Liver (tissue), 9 donors: ENCODE results near the gene TRAFD1. TPM values are rescaled to one million over a fixed set of nuclear protein-coding genes. Genes with fewer than 3 reads are reported as not detected.

ENCODE experiments used
- DNase-seq: peaks from one replicate; pipeline ENCODE4 v3.0.0-alpha.2; 2017; ENCODE audit warnings: low spot score
- H3K27ac ChIP-seq, 2 donors: one replicate each; pipeline ENCODE4 v1.7.0; 2013; ENCODE audit warnings: inconsistent platforms in 2 of 2, low read length in 2 of 2, control low read depth in 1 of 2, low read depth in 1 of 2, mild to moderate bottlenecking in 1 of 2
- H3K27me3 ChIP-seq, 4 donors: one replicate each; pipeline versions ENCODE4 v1.6.1 to v1.7.0; 2013; ENCODE audit warnings: low read length in 3 of 4, inconsistent platforms in 1 of 4, mild to moderate bottlenecking in 1 of 4, moderate library complexity in 1 of 4; ENCODE audit not compliant: control insufficient read depth in 4 of 4, insufficient read depth in 4 of 4
- H3K36me3 ChIP-seq, 4 donors: one replicate each; pipeline versions ENCODE4 v1.6.1 to v1.7.0; 2013; ENCODE audit warnings: low read length in 3 of 4, mild to moderate bottlenecking in 3 of 4, low read depth in 1 of 4, moderate library complexity in 1 of 4; ENCODE audit not compliant: control insufficient read depth in 4 of 4, insufficient read depth in 3 of 4
- H3K4me1 ChIP-seq, 4 donors: one replicate each; pipeline versions ENCODE4 v1.6.1 to v1.7.0; 2013; ENCODE audit warnings: low read length in 3 of 4, mild to moderate bottlenecking in 3 of 4, moderate library complexity in 1 of 4; ENCODE audit not compliant: control insufficient read depth in 4 of 4, insufficient read depth in 4 of 4
- H3K4me3 ChIP-seq, 3 donors: one replicate each; pipeline versions ENCODE4 v1.6.1 to v1.7.0; 2013; ENCODE audit warnings: low read length in 3 of 3, control low read depth in 1 of 3, low read depth in 1 of 3, mild to moderate bottlenecking in 1 of 3
- H3K9ac ChIP-seq, 2 donors: one replicate each; pipeline ENCODE4 v1.7.0; 2013; ENCODE audit warnings: low read length in 2 of 2, mild to moderate bottlenecking in 2 of 2, moderate library complexity in 2 of 2, control low read depth in 1 of 2, low read depth in 1 of 2
- H3K9me3 ChIP-seq, 4 donors: one replicate each; pipeline versions ENCODE4 v1.6.1 to v1.7.0; 2013; ENCODE audit warnings: low read length in 3 of 4; ENCODE audit not compliant: control insufficient read depth in 4 of 4
- EGR1 ChIP-seq, 2 donors: IDR thresholded peaks; 2 replicates each; pipeline ENCODE4 v1.6.1; 2016 to 2018; ENCODE audit warnings: antibody characterized with exemption in 2 of 2, low read depth in 2 of 2
- FOXA1 ChIP-seq: IDR thresholded peaks from 2 replicates; pipeline ENCODE4 v1.6.1; 2016; ENCODE audit warnings: antibody characterized with exemption
- FOXA2 ChIP-seq: IDR thresholded peaks from 2 replicates; pipeline ENCODE4 v1.6.1; 2016; ENCODE audit warnings: antibody characterized with exemption
- GABPA ChIP-seq, 2 donors: IDR thresholded peaks in 1 of 2; conservative IDR thresholded peaks in 1 of 2; 2 replicates each; pipeline ENCODE4 v1.6.1; 2016; ENCODE audit warnings: antibody characterized with exemption in 2 of 2, mild to moderate bottlenecking in 1 of 2, moderate library complexity in 1 of 2
- HNF4A ChIP-seq, 2 donors: conservative IDR thresholded peaks; 2 replicates each; pipeline ENCODE4 v1.6.1; 2016; ENCODE audit warnings: antibody characterized with exemption in 2 of 2, mild to moderate bottlenecking in 2 of 2
- HNF4G ChIP-seq: IDR thresholded peaks from 2 replicates; pipeline ENCODE4 v1.6.1; 2016; ENCODE audit warnings: antibody characterized with exemption
- JUND ChIP-seq, 2 donors: IDR thresholded peaks; 2 replicates each; pipeline ENCODE4 v1.6.1; 2016; ENCODE audit warnings: antibody characterized with exemption in 2 of 2
- NR2F2 ChIP-seq: IDR thresholded peaks from 2 replicates; pipeline ENCODE4 v1.6.1; 2016; ENCODE audit warnings: antibody characterized with exemption
- RAD21 ChIP-seq, 2 donors: IDR thresholded peaks; 2 replicates each; pipeline ENCODE4 v1.6.1; 2016; ENCODE audit warnings: antibody characterized with exemption in 2 of 2, mild to moderate bottlenecking in 2 of 2
- RXRA ChIP-seq, 2 donors: IDR thresholded peaks; 2 replicates each; pipeline ENCODE4 v1.6.1; 2017 to 2018; ENCODE audit warnings: antibody characterized with exemption in 2 of 2, mild to moderate bottlenecking in 1 of 2
- SP1 ChIP-seq: IDR thresholded peaks from 2 replicates; pipeline ENCODE4 v1.6.1; 2018; ENCODE audit warnings: antibody characterized with exemption, mild to moderate bottlenecking
- TAF1 ChIP-seq: conservative IDR thresholded peaks from 2 replicates; pipeline ENCODE4 v1.6.1; 2016; ENCODE audit warnings: antibody characterized with exemption, mild to moderate bottlenecking
- YY1 ChIP-seq: IDR thresholded peaks from 2 replicates; pipeline ENCODE4 v1.6.1; 2016; ENCODE audit warnings: antibody characterized with exemption, mild to moderate bottlenecking
- WGBS: extraction: QIAGEN DNeasy Blood & Tissue Kit; methylation state at CpG from one replicate; pipeline ENCODE4 v1.1.7; 2013; 5-methylcytosine and 5-hydroxymethylcytosine counted together
- polyA plus RNA-seq, 2 donors: library from polyadenylated mRNA; stranded (reverse) in 1 of 2; unstranded in 1 of 2; fragments of 200-250 nt in 1 of 2; fragments of >200 nt in 1 of 2; fragmentation: Nextera tagmentation in 1 of 2; extraction: Ambion mirVana in 1 of 2; gene quantifications; one replicate each; pipeline versions ENCODE4 v1.2.1 to v1.2.3, GENCODE V29; 2013 to 2015
- total RNA-seq, 2 donors: library from RNA; depleted of rRNA; stranded (reverse); fragments of >200 nt; gene quantifications; one replicate each; pipeline ENCODE4 v1.2.3, GENCODE V29; 2014
- TF ChIP-seq, protein P1 (sequence below): IDR thresholded peaks from 2 replicates; pipeline ENCODE4 v1.6.1; 2016; ENCODE audit warnings: antibody characterized with exemption
- TF ChIP-seq, protein P2 (sequence below): IDR thresholded peaks from 2 replicates; pipeline ENCODE4 v1.6.1; 2016; ENCODE audit warnings: antibody characterized with exemption
- TF ChIP-seq, protein P3 (sequence below): IDR thresholded peaks from 2 replicates; pipeline ENCODE4 v1.6.1; 2016; ENCODE audit warnings: antibody characterized with exemption
- TF ChIP-seq, protein P4 (sequence below): IDR thresholded peaks from 2 replicates; pipeline ENCODE4 v1.6.1; 2016; ENCODE audit warnings: antibody characterized with exemption, mild to moderate bottlenecking
- TF ChIP-seq, protein P5 (sequence below): fragments of 150-350 bp; IDR thresholded peaks from 2 replicates; pipeline ENCODE4 v1.5.1; 2017; ENCODE audit warnings: improper control_type of control experiment, low read depth, low read length; ENCODE audit not compliant: missing input control
- donor health status: healthy.
- donor health status: healthy.
- donor health status: healthy.
- donor health status: healthy.
- donor health status: healthy.

TRAFD1 gene
- total and polyA plus RNA-seq, 4 donors = 7.0 to 19.3 (median 13.2) TPM

DNA sequence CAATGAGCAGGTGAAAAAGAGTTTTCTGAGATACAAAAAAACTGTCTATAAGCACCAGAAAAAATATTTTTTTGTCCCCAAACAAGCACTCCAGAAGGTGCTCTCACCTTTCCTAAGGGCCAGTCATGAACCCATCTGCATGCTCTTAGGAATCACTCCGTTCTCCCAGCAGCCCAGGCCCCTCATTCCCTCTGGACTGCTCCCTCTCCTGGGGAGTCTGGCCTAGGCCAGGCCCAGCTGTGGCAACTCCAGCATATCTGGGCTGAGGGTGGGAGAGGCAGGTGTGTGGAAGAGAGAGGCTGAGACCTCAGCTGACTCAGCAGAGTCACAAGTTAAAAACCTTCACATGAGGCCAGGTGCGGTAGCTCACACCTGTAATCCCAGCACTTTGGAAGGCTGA lies 54.6 kb downstream of the TRAFD1 start:
- H3K9me3 ChIP-seq = no peaks in the 10 kb centered on the region
- no peak overlapping the region for H3K27ac ChIP-seq
- H3K4me1 ChIP-seq = no peaks in the 10 kb centered on the region
- no peak overlapping the region for H3K9ac ChIP-seq
- no peak for DNase-seq
- H3K36me3 ChIP-seq = peaks cover 16 to 53% (median 37%) of the 10 kb centered on the region in 4 donors
- 93% methylated on average over 2 of the region's 2 CpGs for WGBS
- H3K4me3 ChIP-seq = no peak overlapping the region
- no peaks in the 10 kb centered on the region for H3K27me3 ChIP-seq
- TF ChIP-seq NR2F2 (no peak), YY1 (no peak), RXRA (IDR thresholded peaks at IDR 0.05) (no peak), SP1 (no peak), JUND (IDR thresholded peaks at IDR 0.05) (no peak), HNF4G (no peak), GABPA (IDR thresholded peaks at IDR 0.05 in 1 of 2, conservative IDR thresholded peaks at IDR 0.05 in 1 of 2) (no peak), FOXA2 (no peak), TAF1 (no peak), FOXA1 (no peak), EGR1 (IDR thresholded peaks at IDR 0.05; ENCODE audit: low read depth in 2 of 2) (no peak), RAD21 (IDR thresholded peaks at IDR 0.05) (no peak), HNF4A (conservative IDR thresholded peaks at IDR 0.05) (no peak)
- TF ChIP-seq, protein P1, sequence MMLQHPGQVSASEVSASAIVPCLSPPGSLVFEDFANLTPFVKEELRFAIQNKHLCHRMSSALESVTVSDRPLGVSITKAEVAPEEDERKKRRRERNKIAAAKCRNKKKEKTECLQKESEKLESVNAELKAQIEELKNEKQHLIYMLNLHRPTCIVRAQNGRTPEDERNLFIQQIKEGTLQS = no peak
- TF ChIP-seq, protein P2, sequence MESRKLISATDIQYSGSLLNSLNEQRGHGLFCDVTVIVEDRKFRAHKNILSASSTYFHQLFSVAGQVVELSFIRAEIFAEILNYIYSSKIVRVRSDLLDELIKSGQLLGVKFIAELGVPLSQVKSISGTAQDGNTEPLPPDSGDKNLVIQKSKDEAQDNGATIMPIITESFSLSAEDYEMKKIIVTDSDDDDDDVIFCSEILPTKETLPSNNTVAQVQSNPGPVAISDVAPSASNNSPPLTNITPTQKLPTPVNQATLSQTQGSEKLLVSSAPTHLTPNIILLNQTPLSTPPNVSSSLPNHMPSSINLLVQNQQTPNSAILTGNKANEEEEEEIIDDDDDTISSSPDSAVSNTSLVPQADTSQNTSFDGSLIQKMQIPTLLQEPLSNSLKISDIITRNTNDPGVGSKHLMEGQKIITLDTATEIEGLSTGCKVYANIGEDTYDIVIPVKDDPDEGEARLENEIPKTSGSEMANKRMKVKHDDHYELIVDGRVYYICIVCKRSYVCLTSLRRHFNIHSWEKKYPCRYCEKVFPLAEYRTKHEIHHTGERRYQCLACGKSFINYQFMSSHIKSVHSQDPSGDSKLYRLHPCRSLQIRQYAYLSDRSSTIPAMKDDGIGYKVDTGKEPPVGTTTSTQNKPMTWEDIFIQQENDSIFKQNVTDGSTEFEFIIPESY = no peak
- TF ChIP-seq, protein P3, sequence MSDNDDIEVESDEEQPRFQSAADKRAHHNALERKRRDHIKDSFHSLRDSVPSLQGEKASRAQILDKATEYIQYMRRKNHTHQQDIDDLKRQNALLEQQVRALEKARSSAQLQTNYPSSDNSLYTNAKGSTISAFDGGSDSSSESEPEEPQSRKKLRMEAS = no peak
- TF ChIP-seq, protein P4, sequence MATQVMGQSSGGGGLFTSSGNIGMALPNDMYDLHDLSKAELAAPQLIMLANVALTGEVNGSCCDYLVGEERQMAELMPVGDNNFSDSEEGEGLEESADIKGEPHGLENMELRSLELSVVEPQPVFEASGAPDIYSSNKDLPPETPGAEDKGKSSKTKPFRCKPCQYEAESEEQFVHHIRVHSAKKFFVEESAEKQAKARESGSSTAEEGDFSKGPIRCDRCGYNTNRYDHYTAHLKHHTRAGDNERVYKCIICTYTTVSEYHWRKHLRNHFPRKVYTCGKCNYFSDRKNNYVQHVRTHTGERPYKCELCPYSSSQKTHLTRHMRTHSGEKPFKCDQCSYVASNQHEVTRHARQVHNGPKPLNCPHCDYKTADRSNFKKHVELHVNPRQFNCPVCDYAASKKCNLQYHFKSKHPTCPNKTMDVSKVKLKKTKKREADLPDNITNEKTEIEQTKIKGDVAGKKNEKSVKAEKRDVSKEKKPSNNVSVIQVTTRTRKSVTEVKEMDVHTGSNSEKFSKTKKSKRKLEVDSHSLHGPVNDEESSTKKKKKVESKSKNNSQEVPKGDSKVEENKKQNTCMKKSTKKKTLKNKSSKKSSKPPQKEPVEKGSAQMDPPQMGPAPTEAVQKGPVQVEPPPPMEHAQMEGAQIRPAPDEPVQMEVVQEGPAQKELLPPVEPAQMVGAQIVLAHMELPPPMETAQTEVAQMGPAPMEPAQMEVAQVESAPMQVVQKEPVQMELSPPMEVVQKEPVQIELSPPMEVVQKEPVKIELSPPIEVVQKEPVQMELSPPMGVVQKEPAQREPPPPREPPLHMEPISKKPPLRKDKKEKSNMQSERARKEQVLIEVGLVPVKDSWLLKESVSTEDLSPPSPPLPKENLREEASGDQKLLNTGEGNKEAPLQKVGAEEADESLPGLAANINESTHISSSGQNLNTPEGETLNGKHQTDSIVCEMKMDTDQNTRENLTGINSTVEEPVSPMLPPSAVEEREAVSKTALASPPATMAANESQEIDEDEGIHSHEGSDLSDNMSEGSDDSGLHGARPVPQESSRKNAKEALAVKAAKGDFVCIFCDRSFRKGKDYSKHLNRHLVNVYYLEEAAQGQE = no peak
- TF ChIP-seq, protein P5, sequence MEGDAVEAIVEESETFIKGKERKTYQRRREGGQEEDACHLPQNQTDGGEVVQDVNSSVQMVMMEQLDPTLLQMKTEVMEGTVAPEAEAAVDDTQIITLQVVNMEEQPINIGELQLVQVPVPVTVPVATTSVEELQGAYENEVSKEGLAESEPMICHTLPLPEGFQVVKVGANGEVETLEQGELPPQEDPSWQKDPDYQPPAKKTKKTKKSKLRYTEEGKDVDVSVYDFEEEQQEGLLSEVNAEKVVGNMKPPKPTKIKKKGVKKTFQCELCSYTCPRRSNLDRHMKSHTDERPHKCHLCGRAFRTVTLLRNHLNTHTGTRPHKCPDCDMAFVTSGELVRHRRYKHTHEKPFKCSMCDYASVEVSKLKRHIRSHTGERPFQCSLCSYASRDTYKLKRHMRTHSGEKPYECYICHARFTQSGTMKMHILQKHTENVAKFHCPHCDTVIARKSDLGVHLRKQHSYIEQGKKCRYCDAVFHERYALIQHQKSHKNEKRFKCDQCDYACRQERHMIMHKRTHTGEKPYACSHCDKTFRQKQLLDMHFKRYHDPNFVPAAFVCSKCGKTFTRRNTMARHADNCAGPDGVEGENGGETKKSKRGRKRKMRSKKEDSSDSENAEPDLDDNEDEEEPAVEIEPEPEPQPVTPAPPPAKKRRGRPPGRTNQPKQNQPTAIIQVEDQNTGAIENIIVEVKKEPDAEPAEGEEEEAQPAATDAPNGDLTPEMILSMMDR = no peak
